K562 (cell line): ENCODE data around the gene UBLCP1. TPM values are rescaled to one million over a fixed set of nuclear protein-coding genes. Genes with fewer than 3 reads are reported as not detected.

Source experiments
- CHD7 ChIP-seq: fragments of 200-600 bp; sonication (generic); IDR thresholded peaks from one replicate; pipeline ENCODE4 v1.6.1; 2012; ENCODE audit warnings: mild to moderate bottlenecking, low read depth, low read length, inconsistent platforms
- EGR1 ChIP-seq: fragments of 450-650 bp; conservative IDR thresholded peaks from 2 replicates; pipeline ENCODE4 v1.6.1; 2017; ENCODE audit warnings: mild to moderate bottlenecking
- HDAC2 ChIP-seq: fragments of 450-650 bp; IDR thresholded peaks from 2 replicates; pipeline ENCODE4 v1.6.1; 2016; ENCODE audit warnings: mild to moderate bottlenecking
- KHSRP ChIP-seq: fragments of 450-650 bp; IDR thresholded peaks from 2 replicates; pipeline ENCODE4 v1.6.1; 2017
- NFIC ChIP-seq: fragments of 450-650 bp; IDR thresholded peaks from 2 replicates; pipeline ENCODE4 v1.6.1; 2017; ENCODE audit warnings: mild to moderate bottlenecking, inconsistent platforms
- NR4A1 ChIP-seq, 2 experiments: fragments of 250-450 bp in 1 of 2; fragments of 450-650 bp in 1 of 2; sonication (Bioruptor Pico) in 1 of 2; IDR thresholded peaks; 2 replicates each; pipeline versions ENCODE4 v1.4.0 to v1.6.1; 2016 to 2020; ENCODE audit warnings: mild to moderate bottlenecking in 2 of 2, missing compliant biosample characterization in 1 of 2, missing genetic modification characterization in 1 of 2, moderate library complexity in 1 of 2
- TARDBP ChIP-seq: fragments of 450-650 bp; IDR thresholded peaks from 2 replicates; pipeline ENCODE4 v1.6.1; 2016
- ZEB2 ChIP-seq: fragments of 450-650 bp; IDR thresholded peaks from 2 replicates; pipeline ENCODE4 v1.6.1; 2016
- ZNF224 ChIP-seq: sonication (generic); formaldehyde crosslinking; IDR thresholded peaks from 2 replicates; pipeline ENCODE4 v1.8.0; 2022; ENCODE audit warnings: mild to moderate bottlenecking, missing genetic modification reagents
- ZNF280B ChIP-seq: fragments of 250-450 bp; sonication (Bioruptor Pico); IDR thresholded peaks from 2 replicates; pipeline ENCODE4 v1.5.1; 2021; ENCODE audit warnings: mild to moderate bottlenecking
- polyA plus RNA-seq, 8 experiments: library from polyadenylated mRNA; depleted of rRNA in 4 of 8; stranded (reverse) in 5 of 8; unstranded in 3 of 8; fragments of >200 nt; fragmentation: Nextera tagmentation in 2 of 8; fragmentation: Illumina TruSeq in 1 of 8; extraction: Ambion mirVana in 2 of 8; extraction: Trizol in 1 of 8; gene quantifications; 2 replicates each; pipeline versions ENCODE4 v1.2.1 to v1.2.3, GENCODE V29; 2011 to 2014; ENCODE audit warnings: inconsistent platforms in 1 of 8, missing spikeins in 1 of 8
- total RNA-seq, 7 experiments: library from RNA; depleted of rRNA in 6 of 7; stranded (reverse); fragments of >200 nt in 6 of 7; fragmentation: Illumina TruSeq in 2 of 7; extraction: Trizol in 2 of 7; gene quantifications; 2 replicates each; pipeline versions ENCODE4 v1.2.1 to v1.2.3, GENCODE V29; 2011 to 2021; ENCODE audit warnings: low replicate concordance in 1 of 7
- TF ChIP-seq, protein P1 (sequence below): fragments of 450-650 bp; formaldehyde crosslinking; IDR thresholded peaks from 2 replicates; pipeline ENCODE4 v1.4.0; 2020; ENCODE audit warnings: mild to moderate bottlenecking, moderate library complexity

The UBLCP1 gene
- total and polyA plus RNA-seq, 9 of the 15 experiments (the other 6 are each of a cell fraction or from before 2014, with no cell fraction given) = 18.8 to 39.8 (median 30.2) TPM

- TF ChIP-seq CHD7 (no peak), KHSRP (no peak), ZEB2 (no peak), NR4A1 (CRISPR knock-in tag; IDR thresholded peaks at IDR 0.05) (no peak), NR4A1 (tag; IDR thresholded peaks at IDR 0.05) (no peak), NFIC (no peak), ZNF280B (CRISPR knock-in tag) (no peak), ZNF224 (no peak), EGR1 (no peak), TARDBP (no peak), HDAC2 (no peak)
- TF ChIP-seq, protein P1, sequence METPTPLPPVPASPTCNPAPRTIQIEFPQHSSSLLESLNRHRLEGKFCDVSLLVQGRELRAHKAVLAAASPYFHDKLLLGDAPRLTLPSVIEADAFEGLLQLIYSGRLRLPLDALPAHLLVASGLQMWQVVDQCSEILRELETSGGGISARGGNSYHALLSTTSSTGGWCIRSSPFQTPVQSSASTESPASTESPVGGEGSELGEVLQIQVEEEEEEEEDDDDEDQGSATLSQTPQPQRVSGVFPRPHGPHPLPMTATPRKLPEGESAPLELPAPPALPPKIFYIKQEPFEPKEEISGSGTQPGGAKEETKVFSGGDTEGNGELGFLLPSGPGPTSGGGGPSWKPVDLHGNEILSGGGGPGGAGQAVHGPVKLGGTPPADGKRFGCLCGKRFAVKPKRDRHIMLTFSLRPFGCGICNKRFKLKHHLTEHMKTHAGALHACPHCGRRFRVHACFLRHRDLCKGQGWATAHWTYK = no peak
Measured at GRCh38 chr5:159258361-159258760, 4.7 kb upstream of the UBLCP1 start (continued).
